ENCODE data around the gene CDKAL1. TPM values are rescaled to one million over a fixed set of nuclear protein-coding genes. Genes with fewer than 3 reads are reported as not detected.
A peak's percentile ranks its signal among the peaks of the same experiment; 100 is the strongest.

The CDKAL1 gene
- total RNA-seq, 1 donor from 2014 or later: 14.8 TPM

- H3K36me3 Mint-ChIP-seq (ENCODE audit: unreplicated experiment): peaks cover 1% of the 10 kb centered on the region
- no peak for DNase-seq (ENCODE audit: extremely low spot score, unreplicated experiment)
- TF ChIP-seq CTCF (IDR thresholded peaks at IDR 0.05): peak; percentile 27
- H3K27ac Mint-ChIP-seq (ENCODE audit: unreplicated experiment): no peak overlapping the region
- H3K4me1 Mint-ChIP-seq (ENCODE audit: unreplicated experiment): peaks cover 18% of the 10 kb centered on the region
- no peak overlapping the region for H3K4me3 Mint-ChIP-seq (ENCODE audit: unreplicated experiment)
- H3K27me3 Mint-ChIP-seq (ENCODE audit: unreplicated experiment): no peaks in the 10 kb centered on the region
- no peaks in the 10 kb centered on the region for H3K9me3 Mint-ChIP-seq (ENCODE audit: unreplicated experiment)
These were observed 254.9 kb downstream of the CDKAL1 start for GRCh38 chr6:20789162-20789561.

GRCh38 chr6:20790032-20790791 lies 256.0 kb downstream of the CDKAL1 start:
- H3K9me3 Mint-ChIP-seq (ENCODE audit: unreplicated experiment): no peaks in the 10 kb centered on the region
- no peaks in the 10 kb centered on the region for H3K27me3 Mint-ChIP-seq (ENCODE audit: unreplicated experiment)
- DNase-seq (ENCODE audit: extremely low spot score, unreplicated experiment): no peak
- no peak for TF ChIP-seq CTCF (IDR thresholded peaks at IDR 0.05)
- peaks cover 18% of the 10 kb centered on the region for H3K4me1 Mint-ChIP-seq (ENCODE audit: unreplicated experiment)
- no peak overlapping the region for H3K27ac Mint-ChIP-seq (ENCODE audit: unreplicated experiment)
- no peak overlapping the region for H3K4me3 Mint-ChIP-seq (ENCODE audit: unreplicated experiment)
- H3K36me3 Mint-ChIP-seq (ENCODE audit: unreplicated experiment): peaks cover 1% of the 10 kb centered on the region

GRCh38 chr6:20791074-20791473 lies 256.8 kb downstream of the CDKAL1 start:
- Mint-ChIP-seq H3K27ac (ENCODE audit: unreplicated experiment) (no peak overlapping the region), H3K9me3 (ENCODE audit: unreplicated experiment) (no peaks in the 10 kb centered on the region), H3K4me1 (ENCODE audit: unreplicated experiment) (peaks cover 18% of the 10 kb centered on the region), H3K27me3 (ENCODE audit: unreplicated experiment) (no peaks in the 10 kb centered on the region), H3K4me3 (ENCODE audit: unreplicated experiment) (no peak overlapping the region), H3K36me3 (ENCODE audit: unreplicated experiment) (peaks cover 1% of the 10 kb centered on the region)
- no peak for TF ChIP-seq CTCF (IDR thresholded peaks at IDR 0.05)
- DNase-seq (ENCODE audit: extremely low spot score, unreplicated experiment): no peak

- peaks cover 1% of the 10 kb centered on the region for H3K36me3 Mint-ChIP-seq (ENCODE audit: unreplicated experiment)
- no peaks in the 10 kb centered on the region for H3K9me3 Mint-ChIP-seq (ENCODE audit: unreplicated experiment)
- no peak for TF ChIP-seq CTCF (IDR thresholded peaks at IDR 0.05)
- no peaks in the 10 kb centered on the region for H3K27me3 Mint-ChIP-seq (ENCODE audit: unreplicated experiment)
- H3K4me1 Mint-ChIP-seq (ENCODE audit: unreplicated experiment): peaks cover 18% of the 10 kb centered on the region
- H3K4me3 Mint-ChIP-seq (ENCODE audit: unreplicated experiment): peak overlapping the region; percentile 20
- peak overlapping the region; percentile 65 for H3K27ac Mint-ChIP-seq (ENCODE audit: unreplicated experiment)
- no peak for DNase-seq (ENCODE audit: extremely low spot score, unreplicated experiment)
These were observed 257.7 kb downstream of the CDKAL1 start for GRCh38 chr6:20791944-20792343.

- DNase-seq (ENCODE audit: extremely low spot score, unreplicated experiment): no peak
- H3K4me3 Mint-ChIP-seq (ENCODE audit: unreplicated experiment): no peak overlapping the region
- no peak for TF ChIP-seq CTCF (IDR thresholded peaks at IDR 0.05)
- H3K27me3 Mint-ChIP-seq (ENCODE audit: unreplicated experiment): no peaks in the 10 kb centered on the region
- H3K27ac Mint-ChIP-seq (ENCODE audit: unreplicated experiment): no peak overlapping the region
- H3K4me1 Mint-ChIP-seq (ENCODE audit: unreplicated experiment): peaks cover 18% of the 10 kb centered on the region
- H3K9me3 Mint-ChIP-seq (ENCODE audit: unreplicated experiment): no peaks in the 10 kb centered on the region
- peaks cover 3% of the 10 kb centered on the region for H3K36me3 Mint-ChIP-seq (ENCODE audit: unreplicated experiment)
These were observed 258.9 kb downstream of the CDKAL1 start for GRCh38 chr6:20793174-20793573.

Measured in osteocyte (in vitro differentiated cells).